22Rv1 (cell line): ENCODE measurements around the gene SLC26A1.

Experiments
- ZFX ChIP-seq: fragments of 450-650 bp; IDR thresholded peaks from 2 replicates; pipeline ENCODE4 v1.6.1; 2017; ENCODE audit warnings: antibody characterized with exemption, borderline replicate concordance
- TF ChIP-seq, protein P1 (sequence below): fragments of 450-650 bp; IDR thresholded peaks from 2 replicates; pipeline ENCODE4 v1.5.1; 2017; ENCODE audit warnings: mild to moderate bottlenecking

DNA sequence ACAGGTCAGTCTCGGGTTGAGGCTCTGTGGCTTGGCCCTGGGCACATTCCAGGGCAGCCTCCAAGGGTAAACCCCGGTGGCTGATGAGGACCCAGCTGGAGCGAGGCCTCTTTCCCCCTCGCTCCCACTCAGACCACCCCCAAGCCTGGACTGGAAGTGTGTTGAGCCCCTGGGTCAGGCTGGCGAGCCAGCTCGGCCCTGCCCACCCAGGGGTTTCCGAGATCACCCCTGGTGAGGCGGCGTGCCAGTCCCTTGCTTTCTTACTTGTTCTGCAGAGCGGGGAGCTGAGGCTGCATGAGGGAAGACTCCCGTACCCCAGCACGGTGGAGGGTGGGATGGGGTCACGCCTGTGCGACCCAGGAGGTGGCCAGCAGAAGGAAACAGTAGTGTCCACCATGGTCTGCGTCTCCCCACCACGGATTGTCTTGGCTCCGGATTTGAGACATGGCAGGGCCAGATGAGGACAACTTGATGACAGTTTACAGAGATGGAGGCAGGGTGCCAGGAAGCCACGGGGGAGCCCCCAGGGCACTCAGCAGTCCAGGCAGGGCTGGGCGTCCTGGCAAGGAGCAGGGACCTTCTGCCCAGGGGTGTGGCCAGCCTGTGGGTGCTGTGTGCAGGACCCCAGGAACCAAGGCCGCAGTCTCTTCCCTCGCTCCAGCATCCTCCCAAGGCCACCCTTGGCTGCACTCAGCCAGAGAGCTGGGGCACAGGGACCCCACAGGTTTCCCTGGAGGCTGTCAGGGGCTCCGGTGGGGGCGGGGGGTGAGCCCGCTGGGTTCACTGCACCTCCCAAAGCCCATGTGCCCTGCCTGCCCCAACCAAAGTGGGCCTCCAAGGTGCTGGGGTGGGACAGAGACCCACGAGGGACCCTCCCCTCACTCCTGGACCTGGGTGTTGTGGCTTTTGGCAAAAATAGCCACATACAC, 11.6 kb upstream of the SLC26A1 start:
- TF ChIP-seq, protein P1, sequence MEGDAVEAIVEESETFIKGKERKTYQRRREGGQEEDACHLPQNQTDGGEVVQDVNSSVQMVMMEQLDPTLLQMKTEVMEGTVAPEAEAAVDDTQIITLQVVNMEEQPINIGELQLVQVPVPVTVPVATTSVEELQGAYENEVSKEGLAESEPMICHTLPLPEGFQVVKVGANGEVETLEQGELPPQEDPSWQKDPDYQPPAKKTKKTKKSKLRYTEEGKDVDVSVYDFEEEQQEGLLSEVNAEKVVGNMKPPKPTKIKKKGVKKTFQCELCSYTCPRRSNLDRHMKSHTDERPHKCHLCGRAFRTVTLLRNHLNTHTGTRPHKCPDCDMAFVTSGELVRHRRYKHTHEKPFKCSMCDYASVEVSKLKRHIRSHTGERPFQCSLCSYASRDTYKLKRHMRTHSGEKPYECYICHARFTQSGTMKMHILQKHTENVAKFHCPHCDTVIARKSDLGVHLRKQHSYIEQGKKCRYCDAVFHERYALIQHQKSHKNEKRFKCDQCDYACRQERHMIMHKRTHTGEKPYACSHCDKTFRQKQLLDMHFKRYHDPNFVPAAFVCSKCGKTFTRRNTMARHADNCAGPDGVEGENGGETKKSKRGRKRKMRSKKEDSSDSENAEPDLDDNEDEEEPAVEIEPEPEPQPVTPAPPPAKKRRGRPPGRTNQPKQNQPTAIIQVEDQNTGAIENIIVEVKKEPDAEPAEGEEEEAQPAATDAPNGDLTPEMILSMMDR, result no peak
- TF ChIP-seq ZFX, result no peak
